K562 (cell line): ENCODE results near the gene ADGRB3. TPM values are rescaled to one million over a fixed set of nuclear protein-coding genes. Genes with fewer than 3 reads are reported as not detected.
A peak's percentile ranks its signal among the peaks of the same experiment; 100 is the strongest.

Experiments
- ATAC-seq: fragments of 200-7000 bp; cut with Tn5 transposase; 3 replicates; pipeline ENCODE4 v1.9.1; 2020; ENCODE audit warnings: moderate library complexity
- BruUV-seq: library from RNA; stranded (reverse); fragments of 400-500 nt; replicated peaks from 2 replicates; lab custom pipeline; 2021; lab: Mats Ljungman, UMichigan
- CTCF ChIA-PET: fragments of 300-600 bp; formaldehyde crosslinking; extraction: SDS; loops from one replicate; lab custom pipeline; 2021; ENCODE audit warnings: low intra/inter-chr PET ratio; lab: Yijun Ruan, JAX
- POLR2A ChIA-PET: fragments of 300-600, 350-650 bp; sonication (Branson Sonifier 250); formaldehyde crosslinking; extraction: SDS; loops from one replicate; lab custom pipeline; 2021; ENCODE audit warnings: antibody characterized with exemption, inconsistent platforms; lab: Yijun Ruan, JAX
- DNase-seq, 4 experiments: peaks; one replicate each; pipeline versions ENCODE4 v3.0.0 to v3.0.0-alpha.2; 2011 to 2018; ENCODE audit warnings: low spot score in 3 of 4, mixed read lengths in 3 of 4; ENCODE audit errors: extremely low read depth in 1 of 4
- FAIRE-seq: peaks from 2 replicates; lab custom pipeline; 2011; peaks lifted over from hg19 to GRCh38; lab: Jason Lieb, UNC
- H2AFZ ChIP-seq: 2 replicates; pipeline ENCODE4 v1.6.0; 2011; ENCODE audit warnings: low read depth, low read length, control low read depth, inconsistent platforms
- H3K27ac ChIP-seq: fragments of 200-600 bp; 3 replicates; pipeline ENCODE4 v1.8.0; 2011; ENCODE audit warnings: low read depth, mild to moderate bottlenecking, control low read depth, inconsistent platforms, low read length, moderate library complexity, mixed read lengths; ENCODE audit errors: extremely low read depth
- H3K27me3 ChIP-seq, 2 experiments: fragments of 300-600 bp in 1 of 2; 2 replicates in 1 of 2; 3 replicates in 1 of 2; pipeline versions ENCODE4 v1.6.0 to v1.8.0; 2011; ENCODE audit warnings: inconsistent platforms in 2 of 2, low read length in 2 of 2, mild to moderate bottlenecking in 1 of 2, mixed read lengths in 1 of 2, moderate library complexity in 1 of 2; ENCODE audit not compliant: control insufficient read depth in 2 of 2, insufficient read depth in 2 of 2
- H3K36me3 ChIP-seq: fragments of 300-600 bp; 3 replicates; pipeline ENCODE4 v1.8.0; 2011; ENCODE audit warnings: mild to moderate bottlenecking, low read length, inconsistent platforms; ENCODE audit not compliant: control insufficient read depth, insufficient read depth
- H3K4me1 ChIP-seq, 2 experiments: fragments of 200-600 bp in 1 of 2; replicated peaks in 1 of 2; 2 replicates in 1 of 2; 3 replicates in 1 of 2; pipeline versions ENCODE4 v1.5.1 to v1.8.0; 2011; ENCODE audit warnings: inconsistent platforms in 2 of 2, low read length in 2 of 2, mild to moderate bottlenecking in 1 of 2, mixed read lengths in 1 of 2, moderate library complexity in 1 of 2; ENCODE audit not compliant: control insufficient read depth in 2 of 2, insufficient read depth in 2 of 2
- H3K4me2 ChIP-seq: 2 replicates; pipeline ENCODE4 v1.6.1; 2011; ENCODE audit warnings: low read length, control low read depth, inconsistent platforms, mixed read lengths; ENCODE audit not compliant: insufficient read depth
- H3K4me3 ChIP-seq: fragments of 200-600 bp; sonication (generic), shearing (Covaris generic); 2 replicates; pipeline ENCODE4 v1.5.1; 2016; ENCODE audit warnings: control low read depth, inconsistent platforms
- H3K79me2 ChIP-seq: fragments of 200-600 bp; 3 replicates; pipeline ENCODE4 v1.8.0; 2011; ENCODE audit warnings: low read length, inconsistent platforms; ENCODE audit not compliant: control insufficient read depth, insufficient read depth
- H3K9ac ChIP-seq, 2 experiments: 2 replicates each; pipeline versions ENCODE4 v1.6.0 to v1.6.1; 2011; ENCODE audit warnings: low read depth in 2 of 2, low read length in 2 of 2, control low read depth in 1 of 2, inconsistent platforms in 1 of 2, mild to moderate bottlenecking in 1 of 2, mixed read lengths in 1 of 2; ENCODE audit not compliant: insufficient read depth in 1 of 2
- H3K9me1 ChIP-seq: one replicate; pipeline ENCODE4 v1.6.0; 2011; ENCODE audit warnings: inconsistent platforms, mild to moderate bottlenecking, low read length, moderate library complexity; ENCODE audit not compliant: control insufficient read depth, insufficient read depth
- H3K9me3 ChIP-seq: replicated peaks from 2 replicates; pipeline ENCODE4 v1.5.1; 2011; ENCODE audit warnings: low read depth, low read length, inconsistent platforms; ENCODE audit not compliant: control insufficient read depth, insufficient read depth
- H4K20me1 ChIP-seq: replicated peaks from 2 replicates; pipeline ENCODE4 v1.6.1; 2011; ENCODE audit warnings: low read length, inconsistent platforms, mixed read lengths; ENCODE audit not compliant: control insufficient read depth, insufficient read depth
- ETS2 ChIP-seq: IDR thresholded peaks from 2 replicates; pipeline ENCODE4 v1.6.1; 2016; ENCODE audit warnings: borderline replicate concordance, missing genetic modification characterization, mild to moderate bottlenecking, moderate library complexity, missing compliant biosample characterization; ENCODE audit not compliant: poor library complexity, severe bottlenecking
- ETV1 ChIP-seq: fragments of 450-650 bp; conservative IDR thresholded peaks from 2 replicates; pipeline ENCODE4 v1.6.1; 2016; ENCODE audit warnings: missing genetic modification characterization, control low read depth, low read depth, missing compliant biosample characterization
- KLF13 ChIP-seq: fragments of 450-650 bp; IDR thresholded peaks from 2 replicates; pipeline ENCODE4 v1.6.1; 2016; ENCODE audit warnings: missing genetic modification characterization, low read depth, mild to moderate bottlenecking, missing compliant biosample characterization, moderate library complexity, borderline replicate concordance
- MAFF ChIP-seq: IDR thresholded peaks from 2 replicates; pipeline ENCODE4 v1.6.1; 2012; ENCODE audit warnings: low read length, improper control_type of control experiment
- NFE2 ChIP-seq: IDR thresholded peaks from 2 replicates; pipeline ENCODE4 v1.6.1; 2014; ENCODE audit warnings: antibody characterized with exemption, low read depth
- NR2C1 ChIP-seq, 2 experiments: fragments of 450-650 bp; IDR thresholded peaks; 2 replicates each; pipeline ENCODE4 v1.6.1; 2017; ENCODE audit warnings: mild to moderate bottlenecking in 2 of 2, antibody characterized with exemption in 1 of 2, inconsistent platforms in 1 of 2, missing compliant biosample characterization in 1 of 2, missing genetic modification characterization in 1 of 2
- NRF1 ChIP-seq, 2 experiments: fragments of 450-650 bp; IDR thresholded peaks in 1 of 2; conservative IDR thresholded peaks in 1 of 2; 2 replicates each; pipeline ENCODE4 v1.6.1; 2014; ENCODE audit warnings: mild to moderate bottlenecking in 2 of 2
- PHF8 ChIP-seq: fragments of 200-600 bp; sonication (generic); IDR thresholded peaks from 2 replicates; pipeline ENCODE4 v1.6.1; 2012; ENCODE audit warnings: mixed run types, mild to moderate bottlenecking, inconsistent platforms, low read length, moderate library complexity, borderline replicate concordance
- POLR2A ChIP-seq: fragments of 450-650 bp; conservative IDR thresholded peaks from 2 replicates; pipeline ENCODE4 v1.6.1; 2016
- TCF7L2 ChIP-seq: fragments of 150-350 bp; IDR thresholded peaks from 2 replicates; pipeline ENCODE4 v1.6.1; 2016; ENCODE audit warnings: low read depth, mild to moderate bottlenecking, low read length, moderate library complexity
- ZC3H11A ChIP-seq: IDR thresholded peaks from 2 replicates; pipeline ENCODE4 v1.6.1; 2012; ENCODE audit warnings: low read depth, low read length, improper control_type of control experiment
- ZNF316 ChIP-seq: fragments of 450-650 bp; IDR thresholded peaks from 2 replicates; pipeline ENCODE4 v1.6.1; 2016
- WGBS: fragments of 100-300 bp; shearing (Covaris generic); methylation state at CpG from one replicate; pipeline ENCODE4 v1.1.6; 2016; ENCODE audit warnings: low coverage, mixed read lengths; ENCODE audit not compliant: insufficient coverage; ENCODE audit errors: missing lambda C conversion rate; 5-methylcytosine and 5-hydroxymethylcytosine counted together
- in situ Hi-C: fragments of 300-500 bp; cut with MboI; formaldehyde crosslinking; loops from 4 replicates; pipeline ENCODE4 v1.15.0; 2018; ENCODE audit warnings: inconsistent platforms, mixed read lengths
- intact Hi-C: fragments of 100-400 bp; cut with micrococcal nuclease; formaldehyde crosslinking; loops from 2 replicates; pipeline ENCODE4 v1.14.2; 2022
- polyA plus RNA-seq, 8 experiments: library from polyadenylated mRNA; depleted of rRNA in 4 of 8; stranded (reverse) in 5 of 8; unstranded in 3 of 8; fragments of >200 nt; fragmentation: Nextera tagmentation in 2 of 8; fragmentation: Illumina TruSeq in 1 of 8; extraction: Ambion mirVana in 2 of 8; extraction: Trizol in 1 of 8; gene quantifications; 2 replicates each; pipeline versions ENCODE4 v1.2.1 to v1.2.3, GENCODE V29; 2011 to 2014; ENCODE audit warnings: inconsistent platforms in 1 of 8, missing spikeins in 1 of 8
- total RNA-seq, 7 experiments: library from RNA; depleted of rRNA in 6 of 7; stranded (reverse); fragments of >200 nt in 6 of 7; fragmentation: Illumina TruSeq in 2 of 7; extraction: Trizol in 2 of 7; gene quantifications; 2 replicates each; pipeline versions ENCODE4 v1.2.1 to v1.2.3, GENCODE V29; 2011 to 2021; ENCODE audit warnings: low replicate concordance in 1 of 7
- TF ChIP-seq, protein P1 (sequence below): fragments of 250-450 bp; sonication (Bioruptor Pico); IDR thresholded peaks from 2 replicates; pipeline ENCODE4 v1.4.0; 2020
- TF ChIP-seq, protein P2 (sequence below), 2 experiments: fragments of 450-650 bp; formaldehyde crosslinking in 1 of 2; IDR thresholded peaks; 2 replicates each; pipeline versions ENCODE4 v1.4.0 to v1.6.1; 2014 to 2020; ENCODE audit warnings: mild to moderate bottlenecking in 2 of 2, borderline replicate concordance in 1 of 2, low read depth in 1 of 2

ADGRB3 gene
- total and polyA plus RNA-seq, 9 of the 15 experiments (the other 6 are each of a cell fraction or from before 2014, with no cell fraction given) = 0.90 to 7.8 (median 2.4) TPM

- intact Hi-C loops = loop anchor here (5.0 kb wide), 1 partner anchor 51 kb away; no protein-coding TSS in a partner anchor
- DNase-seq (peak in 1 of 4 experiments; percentile 30), FAIRE-seq (no peak), ATAC-seq (no peak)
- CTCF ChIA-PET = no interaction called here
- Histone ChIP-seq H3K27ac (peak overlapping the region; percentile 72; the same call in 1 of the 3 replicates), H3K4me1 (peaks cover 0 to 55% of the 10 kb centered on the region in 2 experiments; a peak in 3 of 5 replicates), H3K9me3 (no peaks in the 10 kb centered on the region), H3K36me3 (no peaks in the 10 kb centered on the region), H3K4me3 (no peak overlapping the region), H2AFZ (peak overlapping the region; percentile 81; the same call in 1 of the 2 replicates), H3K9me1 (no peaks in the 10 kb centered on the region), H4K20me1 (no peaks in the 10 kb centered on the region), H3K79me2 (peaks cover 7% of the 10 kb centered on the region; the same call in 1 of the 3 replicates), H3K27me3 (no peaks in the 10 kb centered on the region), H3K9ac (peak overlapping the region in 1 of 2 experiments; percentile 43; a peak in 1 of 4 replicates), H3K4me2 (no peak overlapping the region)
- POLR2A ChIA-PET = interaction anchor here (0.5 to 2.5 kb wide), 3 partner anchors 18 to 126 kb away, joined by 3 to 6 read pairs (median 3); no protein-coding TSS in a partner anchor
- WGBS = 21% methylated on average over 3 of the region's 3 CpGs
- in situ Hi-C loops = no loop called here
- BruUV-seq = no TSS peak
- TF ChIP-seq ZC3H11A (no peak), ETV1 (tag) (no peak), KLF13 (tag) (no peak), ZNF316 (peak; percentile 32; the same call in 1 of the 2 replicates), PHF8 (no peak), NRF1 (conservative IDR thresholded peaks at IDR 0.05 in 1 of 2, IDR thresholded peaks at IDR 0.05 in 1 of 2) (no peak), NFE2 (peak; percentile 61), POLR2A (no peak), NR2C1 (IDR thresholded peaks at IDR 0.05) (no peak), NR2C1 (tag; IDR thresholded peaks at IDR 0.05) (no peak), TCF7L2 (no peak), MAFF (0 out of 2 replicates have a peak, but pooled peaks have one; percentile 4), ETS2 (tag) (no peak)
- TF ChIP-seq, protein P1, sequence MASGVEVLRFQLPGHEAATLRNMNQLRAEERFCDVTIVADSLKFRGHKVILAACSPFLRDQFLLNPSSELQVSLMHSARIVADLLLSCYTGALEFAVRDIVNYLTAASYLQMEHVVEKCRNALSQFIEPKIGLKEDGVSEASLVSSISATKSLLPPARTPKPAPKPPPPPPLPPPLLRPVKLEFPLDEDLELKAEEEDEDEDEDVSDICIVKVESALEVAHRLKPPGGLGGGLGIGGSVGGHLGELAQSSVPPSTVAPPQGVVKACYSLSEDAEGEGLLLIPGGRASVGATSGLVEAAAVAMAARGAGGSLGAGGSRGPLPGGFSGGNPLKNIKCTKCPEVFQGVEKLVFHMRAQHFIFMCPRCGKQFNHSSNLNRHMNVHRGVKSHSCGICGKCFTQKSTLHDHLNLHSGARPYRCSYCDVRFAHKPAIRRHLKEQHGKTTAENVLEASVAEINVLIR (CRISPR knock-in tag) = no peak
- TF ChIP-seq, protein P2, sequence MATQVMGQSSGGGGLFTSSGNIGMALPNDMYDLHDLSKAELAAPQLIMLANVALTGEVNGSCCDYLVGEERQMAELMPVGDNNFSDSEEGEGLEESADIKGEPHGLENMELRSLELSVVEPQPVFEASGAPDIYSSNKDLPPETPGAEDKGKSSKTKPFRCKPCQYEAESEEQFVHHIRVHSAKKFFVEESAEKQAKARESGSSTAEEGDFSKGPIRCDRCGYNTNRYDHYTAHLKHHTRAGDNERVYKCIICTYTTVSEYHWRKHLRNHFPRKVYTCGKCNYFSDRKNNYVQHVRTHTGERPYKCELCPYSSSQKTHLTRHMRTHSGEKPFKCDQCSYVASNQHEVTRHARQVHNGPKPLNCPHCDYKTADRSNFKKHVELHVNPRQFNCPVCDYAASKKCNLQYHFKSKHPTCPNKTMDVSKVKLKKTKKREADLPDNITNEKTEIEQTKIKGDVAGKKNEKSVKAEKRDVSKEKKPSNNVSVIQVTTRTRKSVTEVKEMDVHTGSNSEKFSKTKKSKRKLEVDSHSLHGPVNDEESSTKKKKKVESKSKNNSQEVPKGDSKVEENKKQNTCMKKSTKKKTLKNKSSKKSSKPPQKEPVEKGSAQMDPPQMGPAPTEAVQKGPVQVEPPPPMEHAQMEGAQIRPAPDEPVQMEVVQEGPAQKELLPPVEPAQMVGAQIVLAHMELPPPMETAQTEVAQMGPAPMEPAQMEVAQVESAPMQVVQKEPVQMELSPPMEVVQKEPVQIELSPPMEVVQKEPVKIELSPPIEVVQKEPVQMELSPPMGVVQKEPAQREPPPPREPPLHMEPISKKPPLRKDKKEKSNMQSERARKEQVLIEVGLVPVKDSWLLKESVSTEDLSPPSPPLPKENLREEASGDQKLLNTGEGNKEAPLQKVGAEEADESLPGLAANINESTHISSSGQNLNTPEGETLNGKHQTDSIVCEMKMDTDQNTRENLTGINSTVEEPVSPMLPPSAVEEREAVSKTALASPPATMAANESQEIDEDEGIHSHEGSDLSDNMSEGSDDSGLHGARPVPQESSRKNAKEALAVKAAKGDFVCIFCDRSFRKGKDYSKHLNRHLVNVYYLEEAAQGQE (IDR thresholded peaks at IDR 0.05; ENCODE audit: borderline replicate concordance) = no peak
- TF ChIP-seq, protein P2 (CRISPR knock-in tag; IDR thresholded peaks at IDR 0.05; ENCODE audit: low read depth) = no peak
Observed at GRCh38 chr6:68691120-68691519, 56.0 kb downstream of the ADGRB3 start.
